ENCODE data around the gene UTF1. TPM values are rescaled to one million over a fixed set of nuclear protein-coding genes. Genes with fewer than 3 reads are reported as not detected.

Gene UTF1
- polyA plus RNA-seq, 1 donor from 2014 or later: not detected

DNA sequence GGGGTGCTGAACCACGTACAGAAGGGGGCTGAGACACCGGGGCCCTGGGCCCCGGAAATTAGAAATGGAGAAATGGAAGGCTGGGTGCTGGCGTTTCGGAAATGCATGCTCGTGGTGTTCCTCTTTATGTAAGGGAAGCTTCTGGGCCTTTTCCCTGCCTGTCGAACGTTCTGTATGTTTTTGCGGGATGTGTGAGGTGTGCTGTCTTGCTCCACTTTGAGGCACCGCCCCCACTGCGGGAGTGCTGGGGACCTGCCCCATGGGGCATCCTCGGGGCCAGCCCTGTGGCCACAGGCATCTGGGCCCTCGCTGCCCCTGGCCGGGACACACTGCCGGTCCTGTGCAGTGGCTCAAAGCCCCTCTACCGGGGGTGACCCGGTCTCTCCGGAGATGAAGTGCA lies 5.9 kb downstream of the UTF1 start:
- H3K4me3 ChIP-seq (ENCODE audit: low read length): no peak overlapping the region
- H2AFZ ChIP-seq (ENCODE audit: low read depth, low read length): no peak overlapping the region
- TF ChIP-seq TAF1 (IDR thresholded peaks at IDR 0.05; ENCODE audit: low read depth): no peak
- no peak for TF ChIP-seq EP300 (conservative IDR thresholded peaks at IDR 0.05; ENCODE audit: poor library complexity, severe bottlenecking)
- TF ChIP-seq POLR2AphosphoS5 (IDR thresholded peaks at IDR 0.05): no peak
- TF ChIP-seq EZH2 (IDR thresholded peaks at IDR 0.05; ENCODE audit: borderline replicate concordance, insufficient read depth, low read length, poor library complexity, severe bottlenecking): no peak
- TF ChIP-seq, protein P1, sequence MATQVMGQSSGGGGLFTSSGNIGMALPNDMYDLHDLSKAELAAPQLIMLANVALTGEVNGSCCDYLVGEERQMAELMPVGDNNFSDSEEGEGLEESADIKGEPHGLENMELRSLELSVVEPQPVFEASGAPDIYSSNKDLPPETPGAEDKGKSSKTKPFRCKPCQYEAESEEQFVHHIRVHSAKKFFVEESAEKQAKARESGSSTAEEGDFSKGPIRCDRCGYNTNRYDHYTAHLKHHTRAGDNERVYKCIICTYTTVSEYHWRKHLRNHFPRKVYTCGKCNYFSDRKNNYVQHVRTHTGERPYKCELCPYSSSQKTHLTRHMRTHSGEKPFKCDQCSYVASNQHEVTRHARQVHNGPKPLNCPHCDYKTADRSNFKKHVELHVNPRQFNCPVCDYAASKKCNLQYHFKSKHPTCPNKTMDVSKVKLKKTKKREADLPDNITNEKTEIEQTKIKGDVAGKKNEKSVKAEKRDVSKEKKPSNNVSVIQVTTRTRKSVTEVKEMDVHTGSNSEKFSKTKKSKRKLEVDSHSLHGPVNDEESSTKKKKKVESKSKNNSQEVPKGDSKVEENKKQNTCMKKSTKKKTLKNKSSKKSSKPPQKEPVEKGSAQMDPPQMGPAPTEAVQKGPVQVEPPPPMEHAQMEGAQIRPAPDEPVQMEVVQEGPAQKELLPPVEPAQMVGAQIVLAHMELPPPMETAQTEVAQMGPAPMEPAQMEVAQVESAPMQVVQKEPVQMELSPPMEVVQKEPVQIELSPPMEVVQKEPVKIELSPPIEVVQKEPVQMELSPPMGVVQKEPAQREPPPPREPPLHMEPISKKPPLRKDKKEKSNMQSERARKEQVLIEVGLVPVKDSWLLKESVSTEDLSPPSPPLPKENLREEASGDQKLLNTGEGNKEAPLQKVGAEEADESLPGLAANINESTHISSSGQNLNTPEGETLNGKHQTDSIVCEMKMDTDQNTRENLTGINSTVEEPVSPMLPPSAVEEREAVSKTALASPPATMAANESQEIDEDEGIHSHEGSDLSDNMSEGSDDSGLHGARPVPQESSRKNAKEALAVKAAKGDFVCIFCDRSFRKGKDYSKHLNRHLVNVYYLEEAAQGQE (IDR thresholded peaks at IDR 0.05; ENCODE audit: borderline replicate concordance): no peak
- TF ChIP-seq RAD21 (conservative IDR thresholded peaks at IDR 0.05): no peak
- TF ChIP-seq SMC3 (conservative IDR thresholded peaks at IDR 0.05; ENCODE audit: poor library complexity): no peak
- TF ChIP-seq, protein P2, sequence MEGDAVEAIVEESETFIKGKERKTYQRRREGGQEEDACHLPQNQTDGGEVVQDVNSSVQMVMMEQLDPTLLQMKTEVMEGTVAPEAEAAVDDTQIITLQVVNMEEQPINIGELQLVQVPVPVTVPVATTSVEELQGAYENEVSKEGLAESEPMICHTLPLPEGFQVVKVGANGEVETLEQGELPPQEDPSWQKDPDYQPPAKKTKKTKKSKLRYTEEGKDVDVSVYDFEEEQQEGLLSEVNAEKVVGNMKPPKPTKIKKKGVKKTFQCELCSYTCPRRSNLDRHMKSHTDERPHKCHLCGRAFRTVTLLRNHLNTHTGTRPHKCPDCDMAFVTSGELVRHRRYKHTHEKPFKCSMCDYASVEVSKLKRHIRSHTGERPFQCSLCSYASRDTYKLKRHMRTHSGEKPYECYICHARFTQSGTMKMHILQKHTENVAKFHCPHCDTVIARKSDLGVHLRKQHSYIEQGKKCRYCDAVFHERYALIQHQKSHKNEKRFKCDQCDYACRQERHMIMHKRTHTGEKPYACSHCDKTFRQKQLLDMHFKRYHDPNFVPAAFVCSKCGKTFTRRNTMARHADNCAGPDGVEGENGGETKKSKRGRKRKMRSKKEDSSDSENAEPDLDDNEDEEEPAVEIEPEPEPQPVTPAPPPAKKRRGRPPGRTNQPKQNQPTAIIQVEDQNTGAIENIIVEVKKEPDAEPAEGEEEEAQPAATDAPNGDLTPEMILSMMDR (IDR thresholded peaks at IDR 0.05; ENCODE audit: poor library complexity, severe bottlenecking): no peak
- TF ChIP-seq MXI1 (conservative IDR thresholded peaks at IDR 0.05; ENCODE audit: poor library complexity, severe bottlenecking): no peak
- no peaks in the 10 kb centered on the region for H3K79me2 ChIP-seq (replicated peaks; ENCODE audit: insufficient read depth, low read length)
- no peak overlapping the region for H3K4me2 ChIP-seq (ENCODE audit: low read length)
- no peaks in the 10 kb centered on the region for H3K9me3 ChIP-seq (ENCODE audit: low read length)
- H4K20me1 ChIP-seq (ENCODE audit: insufficient read depth): no peaks in the 10 kb centered on the region
- no peaks in the 10 kb centered on the region for H3K9me2 ChIP-seq (ENCODE audit: insufficient read depth, low read length)
- H3K9ac ChIP-seq (ENCODE audit: low read length): no peak overlapping the region
- peaks cover 81% of the 10 kb centered on the region for H3K27me3 ChIP-seq (ENCODE audit: insufficient read depth, low read depth, low read length)
- no peaks in the 10 kb centered on the region for H3K36me3 ChIP-seq (ENCODE audit: insufficient read depth, low read length)
- no peak overlapping the region for H3K27ac ChIP-seq (ENCODE audit: low read length)
- no peaks in the 10 kb centered on the region for H3F3A ChIP-seq (ENCODE audit: insufficient read depth, low read length, poor library complexity, severe bottlenecking)

DNA sequence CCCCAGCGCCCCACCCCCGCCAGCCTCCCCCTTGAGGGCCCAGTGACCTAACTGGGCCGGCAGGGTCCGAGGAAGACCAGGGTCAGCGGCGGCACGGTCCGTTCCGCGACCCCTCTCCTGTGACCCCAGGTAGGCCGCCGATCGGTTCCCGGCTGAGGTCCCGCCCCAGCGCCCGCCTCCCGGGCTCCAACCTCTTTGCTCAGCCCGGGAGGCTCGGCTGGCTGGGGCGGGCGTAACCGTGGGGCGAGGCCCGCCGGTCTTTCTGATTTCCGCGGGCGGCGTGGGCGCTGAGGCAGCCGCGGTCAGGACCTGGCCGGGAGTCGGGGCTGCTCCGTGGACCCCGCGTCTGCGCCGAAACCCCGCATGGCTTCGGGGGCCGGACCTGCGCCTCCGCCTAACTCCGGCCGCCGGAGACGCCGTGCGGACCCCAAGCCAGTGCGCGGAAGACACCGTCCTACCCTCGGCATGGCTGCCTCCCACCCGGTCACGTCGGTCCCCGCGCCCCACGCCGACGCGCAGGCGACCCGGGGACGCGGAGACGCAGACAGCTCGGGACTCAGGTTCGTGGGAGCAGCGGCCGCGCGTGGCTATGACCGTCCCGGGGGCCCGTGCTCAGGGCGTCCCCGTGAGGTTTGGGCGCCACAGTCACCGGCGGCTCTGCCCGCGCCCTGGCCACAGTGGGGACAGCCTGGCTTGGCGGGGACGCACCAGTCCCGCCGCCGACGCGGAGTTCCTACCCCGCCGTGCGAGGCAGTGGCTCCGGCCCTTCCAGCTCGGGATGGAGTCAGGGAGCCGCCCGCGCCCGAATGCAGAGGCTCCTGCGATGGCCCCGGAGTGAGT lies 6.6 kb downstream of the UTF1 start:
- Histone ChIP-seq H2AFZ (ENCODE audit: low read depth, low read length) (no peak overlapping the region), H3K36me3 (ENCODE audit: insufficient read depth, low read length) (no peaks in the 10 kb centered on the region), H3K27ac (ENCODE audit: low read length) (no peak overlapping the region), H4K20me1 (ENCODE audit: insufficient read depth) (no peaks in the 10 kb centered on the region), H3K4me2 (ENCODE audit: low read length) (no peak overlapping the region), H3K4me3 (ENCODE audit: low read length) (peak overlapping the region; percentile 52), H3K9me3 (ENCODE audit: low read length) (no peaks in the 10 kb centered on the region), H3K9ac (ENCODE audit: low read length) (no peak overlapping the region), H3F3A (ENCODE audit: insufficient read depth, low read length, poor library complexity, severe bottlenecking) (no peaks in the 10 kb centered on the region), H3K27me3 (ENCODE audit: insufficient read depth, low read depth, low read length) (peaks cover 74% of the 10 kb centered on the region), H3K9me2 (ENCODE audit: insufficient read depth, low read length) (no peaks in the 10 kb centered on the region), H3K79me2 (replicated peaks; ENCODE audit: insufficient read depth, low read length) (no peaks in the 10 kb centered on the region)
- TF ChIP-seq TAF1 (IDR thresholded peaks at IDR 0.05; ENCODE audit: low read depth) (no peak), POLR2AphosphoS5 (IDR thresholded peaks at IDR 0.05) (no peak), EP300 (conservative IDR thresholded peaks at IDR 0.05; ENCODE audit: poor library complexity, severe bottlenecking) (no peak), RAD21 (conservative IDR thresholded peaks at IDR 0.05) (no peak), SMC3 (conservative IDR thresholded peaks at IDR 0.05; ENCODE audit: poor library complexity) (no peak), MXI1 (conservative IDR thresholded peaks at IDR 0.05; ENCODE audit: poor library complexity, severe bottlenecking) (no peak), EZH2 (IDR thresholded peaks at IDR 0.05; ENCODE audit: borderline replicate concordance, insufficient read depth, low read length, poor library complexity, severe bottlenecking) (peak; percentile 85)
- TF ChIP-seq, protein P1 (IDR thresholded peaks at IDR 0.05; ENCODE audit: borderline replicate concordance): no peak
- TF ChIP-seq, protein P2 (IDR thresholded peaks at IDR 0.05; ENCODE audit: poor library complexity, severe bottlenecking): no peak
